Pulmonary artery endothelial cell (primary cell): ENCODE results near the gene MME. TPM values are rescaled to one million over a fixed set of nuclear protein-coding genes. Genes with fewer than 3 reads are reported as not detected.
"Not testable (repeated sequence)": the region's sequence is repeated elsewhere in the genome, so short reads cannot be mapped to it uniquely, and the experiment has no call there.

Experiments
- DNase-seq: peaks from one replicate; pipeline ENCODE4 v3.0.0-alpha.2; 2011; ENCODE audit warnings: low read depth, low spot score
- total RNA-seq: library from RNA; depleted of rRNA; stranded (reverse); fragments of >200 nt; gene quantifications from 2 replicates; pipeline ENCODE4 v1.2.3, GENCODE V29; 2014

Gene MME
- total RNA-seq, 1 donor from 2014 or later: 15.1 TPM

GRCh38 chr3:155190691-155191090, 110.6 kb downstream of the MME start:
- no peak for DNase-seq

- no peak for DNase-seq
Measured at GRCh38 chr3:155192957-155193746, 113.0 kb downstream of the MME start.

- DNase-seq: no peak
Measured at GRCh38 chr3:155193868-155194267, 113.7 kb downstream of the MME start.

GRCh38 chr3:155194973-155195957, 115.1 kb downstream of the MME start:
- no peak for DNase-seq

GRCh38 chr3:155196131-155197021, 116.3 kb downstream of the MME start:
- DNase-seq: no peak

- DNase-seq: no peak
Measured at GRCh38 chr3:155197786-155198185, 117.7 kb downstream of the MME start.

GRCh38 chr3:155202626-155203025, 122.5 kb downstream of the MME start:
- DNase-seq: no peak

- DNase-seq: no peak
Measured at GRCh38 chr3:155204851-155205250, 124.7 kb downstream of the MME start.

GRCh38 chr3:155208183-155208800, 128.2 kb downstream of the MME start:
- no peak for DNase-seq

GRCh38 chr3:155210736-155211135, 130.6 kb downstream of the MME start:
- no peak for DNase-seq

GRCh38 chr3:155211266-155211665, 131.1 kb downstream of the MME start:
- DNase-seq: no peak

GRCh38 chr3:155211940-155212339, 131.8 kb downstream of the MME start:
- DNase-seq: no peak

- DNase-seq: not testable (repeated sequence)
Measured at GRCh38 chr3:155216007-155216406, 135.9 kb downstream of the MME start.

GRCh38 chr3:155217591-155217990, 137.5 kb downstream of the MME start:
- no peak for DNase-seq

GRCh38 chr3:155218462-155218861, 138.3 kb downstream of the MME start:
- no peak for DNase-seq

GRCh38 chr3:155219106-155219505, 139.0 kb downstream of the MME start:
- DNase-seq: no peak

GRCh38 chr3:155225417-155225816, 145.3 kb downstream of the MME start:
- no peak for DNase-seq

- DNase-seq: no peak
Measured at GRCh38 chr3:155227141-155227540, 147.0 kb downstream of the MME start.

- no peak for DNase-seq
Measured at GRCh38 chr3:155228676-155229075, 148.6 kb downstream of the MME start.

- no peak for DNase-seq
Measured at GRCh38 chr3:155229086-155229485, 149.0 kb downstream of the MME start.

GRCh38 chr3:155230382-155230781, 150.3 kb downstream of the MME start:
- no peak for DNase-seq
